Activated CD8-positive, alpha-beta T cell treated with anti-CD3 and anti-CD28 coated beads for 36 hours (primary cell): Measurements from ENCODE around the gene GALNT9. TPM values are rescaled to one million over a fixed set of nuclear protein-coding genes. Genes with fewer than 3 reads are reported as not detected.

Source experiments
- ATAC-seq: fragments of 200-7000 bp; cut with Tn5 transposase; one replicate; pipeline ENCODE4 v1.10.0; 2021; ENCODE audit warnings: mild to moderate bottlenecking, moderate library complexity
- CTCF ChIA-PET: fragments of 350-600 bp; sonication (Branson Sonifier 250); formaldehyde crosslinking; loops from one replicate; lab custom pipeline; 2021; ENCODE audit warnings: antibody characterized with exemption; lab: Charles Lee
- POLR2A ChIA-PET: fragments of 350-600 bp; sonication (Branson Sonifier 250); formaldehyde crosslinking; loops from one replicate; lab custom pipeline; 2021; ENCODE audit warnings: antibody characterized with exemption; lab: Charles Lee
- DNase-seq: peaks from one replicate; pipeline ENCODE4 v3.0.0-alpha.2; 2020
- H3K27ac Mint-ChIP-seq: one replicate; pipeline ENCODE4 v1.8.0; 2021; ENCODE audit warnings: mild to moderate bottlenecking, mixed read lengths
- H3K27me3 Mint-ChIP-seq: one replicate; pipeline ENCODE4 v1.8.0; 2021; ENCODE audit warnings: mixed read lengths
- H3K36me3 Mint-ChIP-seq: one replicate; pipeline ENCODE4 v1.8.0; 2021; ENCODE audit warnings: low read depth, mixed read lengths
- H3K4me1 Mint-ChIP-seq: one replicate; pipeline ENCODE4 v1.8.0; 2021; ENCODE audit warnings: low read depth, mixed read lengths
- H3K4me3 Mint-ChIP-seq: one replicate; pipeline ENCODE4 v1.8.0; 2021; ENCODE audit warnings: mild to moderate bottlenecking, moderate library complexity, mixed read lengths
- H3K9me3 Mint-ChIP-seq: one replicate; pipeline ENCODE4 v1.8.0; 2021; ENCODE audit warnings: mixed read lengths
- intact Hi-C: fragments of 100-400 bp; cut with micrococcal nuclease; formaldehyde crosslinking; loops from one replicate; pipeline ENCODE4 v1.10.0; 2022
- total RNA-seq, 2 experiments: library from RNA; stranded (reverse); gene quantifications; one replicate each; pipeline ENCODE4 v1.2.3, GENCODE V29; 2021
- TF ChIP-seq, protein P1 (sequence below): fragments of 200-600 bp; IDR thresholded peaks from one replicate; pipeline ENCODE4 v1.8.0; 2022; ENCODE audit warnings: antibody characterized with exemption, mild to moderate bottlenecking

Gene GALNT9
- total RNA-seq, 2 experiments from 2014 or later = not detected

DNA sequence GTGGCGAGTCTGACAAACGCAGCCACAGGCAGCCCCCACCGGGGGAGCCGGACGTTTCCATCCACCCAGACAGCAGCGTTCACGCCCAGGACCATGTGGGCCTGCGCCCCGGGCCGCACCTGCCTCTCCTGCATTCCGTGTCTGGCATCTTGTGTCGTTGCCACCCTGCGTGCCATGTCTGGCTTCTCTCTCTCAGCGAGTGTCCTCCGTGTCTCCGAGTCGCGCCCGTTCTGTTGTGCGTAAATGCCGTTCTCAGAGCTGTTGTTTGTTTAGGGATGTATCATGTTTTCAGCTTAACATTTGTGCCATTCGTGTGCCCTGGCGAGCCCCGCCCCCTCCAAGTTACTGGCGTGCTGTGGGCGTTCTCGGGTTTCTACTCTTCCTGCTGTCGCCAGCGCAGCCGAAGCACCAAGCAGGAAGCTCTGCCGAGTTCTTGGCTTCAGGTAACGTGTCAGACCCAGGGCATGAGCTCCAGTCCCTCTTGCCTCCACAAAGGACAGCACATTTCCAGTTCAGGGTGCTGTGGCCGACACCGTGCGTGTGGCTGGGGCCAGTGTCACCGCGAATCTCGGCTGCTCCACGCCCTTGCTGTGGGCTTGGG is 150.5 kb downstream of the GALNT9 start:
- H3K4me3 Mint-ChIP-seq = no peak overlapping the region
- H3K27me3 Mint-ChIP-seq = peaks cover 4% of the 10 kb centered on the region
- H3K4me1 Mint-ChIP-seq = peaks cover 16% of the 10 kb centered on the region
- DNase-seq = peak; percentile 60
- intact Hi-C loops = no loop called here
- TF ChIP-seq, protein P1, sequence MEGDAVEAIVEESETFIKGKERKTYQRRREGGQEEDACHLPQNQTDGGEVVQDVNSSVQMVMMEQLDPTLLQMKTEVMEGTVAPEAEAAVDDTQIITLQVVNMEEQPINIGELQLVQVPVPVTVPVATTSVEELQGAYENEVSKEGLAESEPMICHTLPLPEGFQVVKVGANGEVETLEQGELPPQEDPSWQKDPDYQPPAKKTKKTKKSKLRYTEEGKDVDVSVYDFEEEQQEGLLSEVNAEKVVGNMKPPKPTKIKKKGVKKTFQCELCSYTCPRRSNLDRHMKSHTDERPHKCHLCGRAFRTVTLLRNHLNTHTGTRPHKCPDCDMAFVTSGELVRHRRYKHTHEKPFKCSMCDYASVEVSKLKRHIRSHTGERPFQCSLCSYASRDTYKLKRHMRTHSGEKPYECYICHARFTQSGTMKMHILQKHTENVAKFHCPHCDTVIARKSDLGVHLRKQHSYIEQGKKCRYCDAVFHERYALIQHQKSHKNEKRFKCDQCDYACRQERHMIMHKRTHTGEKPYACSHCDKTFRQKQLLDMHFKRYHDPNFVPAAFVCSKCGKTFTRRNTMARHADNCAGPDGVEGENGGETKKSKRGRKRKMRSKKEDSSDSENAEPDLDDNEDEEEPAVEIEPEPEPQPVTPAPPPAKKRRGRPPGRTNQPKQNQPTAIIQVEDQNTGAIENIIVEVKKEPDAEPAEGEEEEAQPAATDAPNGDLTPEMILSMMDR = no peak
- peak; percentile 55 for ATAC-seq
- no peaks in the 10 kb centered on the region for H3K9me3 Mint-ChIP-seq
- ChIA-PET POLR2A (no interaction called here), CTCF (no interaction called here)
- peak overlapping the region; percentile 36 for H3K27ac Mint-ChIP-seq
- no peaks in the 10 kb centered on the region for H3K36me3 Mint-ChIP-seq

DNA sequence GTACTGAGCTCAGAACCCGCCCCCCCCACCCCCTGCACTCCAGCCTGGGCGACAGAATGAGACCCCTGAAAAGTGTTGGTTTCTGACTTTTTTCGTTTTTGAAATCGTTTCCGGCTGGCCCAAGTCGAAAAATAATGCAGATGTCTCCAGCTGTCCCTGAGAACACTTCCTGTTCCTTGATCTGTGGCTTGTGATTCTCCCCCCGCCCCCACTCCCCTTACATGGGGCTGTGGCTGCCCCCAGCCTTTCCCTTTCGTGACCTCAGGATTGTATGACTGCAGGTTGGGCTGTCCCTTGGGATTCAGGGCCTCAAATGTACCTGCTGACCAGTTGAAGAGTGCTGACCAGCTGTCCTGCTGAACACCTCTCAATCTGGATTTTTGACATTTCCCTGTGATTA is 151.1 kb downstream of the GALNT9 start:
- TF ChIP-seq, protein P1 = no peak
- Mint-ChIP-seq H3K4me3 (no peak overlapping the region), H3K27me3 (peaks cover 4% of the 10 kb centered on the region), H3K27ac (no peak overlapping the region), H3K4me1 (peaks cover 18% of the 10 kb centered on the region), H3K9me3 (no peaks in the 10 kb centered on the region), H3K36me3 (no peaks in the 10 kb centered on the region)
- ATAC-seq (peak; percentile 55), DNase-seq (peak; percentile 46)
- intact Hi-C loops = no loop called here
- POLR2A ChIA-PET = no interaction called here
- CTCF ChIA-PET = no interaction called here

DNA sequence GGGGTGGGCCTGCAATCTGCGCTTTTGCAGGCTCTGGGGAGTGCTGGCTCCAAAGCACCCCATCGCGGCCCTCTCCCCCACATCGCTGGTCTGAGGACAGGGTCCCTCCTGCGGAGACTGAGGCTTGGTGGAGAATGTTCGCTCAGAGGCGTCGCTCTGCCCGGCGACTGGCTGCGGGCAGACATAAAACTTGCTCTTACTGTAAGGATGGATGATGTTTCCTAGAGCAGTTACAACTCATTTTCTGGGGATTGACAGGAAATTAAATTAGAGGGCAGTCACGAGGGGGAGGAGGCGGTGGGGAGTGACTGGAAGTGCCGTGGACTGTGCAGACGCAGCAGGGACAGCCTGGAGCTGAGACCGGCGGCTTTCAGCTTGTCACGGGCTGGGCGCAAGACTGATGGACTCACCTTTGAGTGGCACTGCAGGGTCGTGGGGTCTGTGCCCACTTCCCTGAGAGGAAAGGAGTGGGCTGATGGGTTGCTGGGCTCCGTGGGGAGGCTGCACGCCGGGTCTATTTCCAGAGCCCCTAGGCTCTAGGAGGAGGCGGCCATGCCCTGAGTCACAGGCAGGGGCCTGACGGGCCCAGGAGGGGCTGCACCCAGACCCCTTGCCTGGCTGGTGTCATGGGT is 152.4 kb downstream of the GALNT9 start:
- H3K36me3 Mint-ChIP-seq = no peaks in the 10 kb centered on the region

DNA sequence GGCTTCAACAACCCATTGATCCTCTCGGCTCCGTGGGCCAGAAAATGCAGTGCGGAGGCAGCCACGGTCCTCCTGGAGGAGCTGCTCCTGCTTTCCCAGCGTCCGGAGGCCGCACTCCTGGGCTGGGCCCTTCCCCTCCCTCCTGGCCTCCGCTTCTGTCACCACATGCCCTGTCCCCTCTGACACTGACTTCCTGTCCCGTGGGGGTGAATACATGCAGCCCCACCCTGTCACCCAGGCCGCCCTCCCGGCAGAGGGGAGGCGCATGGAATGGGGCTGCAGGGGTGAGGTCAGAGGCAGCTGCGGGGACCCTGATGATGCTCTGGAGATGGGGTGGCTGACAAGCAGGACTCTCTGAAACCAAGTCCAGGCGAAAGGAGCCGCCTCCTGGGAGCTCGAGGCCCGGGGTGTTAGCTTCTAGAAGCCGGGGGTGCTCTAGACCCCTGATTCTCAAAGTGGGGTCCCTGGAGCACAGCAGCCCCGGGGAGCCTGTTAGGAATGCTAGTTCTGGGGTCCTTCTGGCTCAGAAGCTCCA is 152.9 kb downstream of the GALNT9 start:
- peaks cover 11% of the 10 kb centered on the region for H3K27me3 Mint-ChIP-seq
- no peaks in the 10 kb centered on the region for H3K36me3 Mint-ChIP-seq
- H3K9me3 Mint-ChIP-seq = no peaks in the 10 kb centered on the region
- ATAC-seq (no peak), DNase-seq (no peak)
- intact Hi-C loops = no loop called here
- H3K27ac Mint-ChIP-seq = no peak overlapping the region
- ChIA-PET CTCF (interaction anchor here (1.4 kb wide), 1 partner anchor 9 kb away, joined by 5 read pairs; no protein-coding TSS in a partner anchor), POLR2A (no interaction called here)
- H3K4me3 Mint-ChIP-seq = no peak overlapping the region
- TF ChIP-seq, protein P1 = no peak
- peaks cover 23% of the 10 kb centered on the region for H3K4me1 Mint-ChIP-seq

More for the DNA sequence above, 152.4 kb downstream of the GALNT9 start:
- TF ChIP-seq, protein P1 = no peak
- ChIA-PET CTCF (interaction anchor here (1.4 kb wide), 1 partner anchor 9 kb away, joined by 5 read pairs; no protein-coding TSS in a partner anchor), POLR2A (no interaction called here)
- Mint-ChIP-seq H3K9me3 (no peaks in the 10 kb centered on the region), H3K27me3 (peaks cover 11% of the 10 kb centered on the region), H3K27ac (no peak overlapping the region), H3K4me1 (peaks cover 23% of the 10 kb centered on the region), H3K4me3 (no peak overlapping the region)
- ATAC-seq (no peak), DNase-seq (no peak)
- intact Hi-C loops = no loop called here
